ENCODE data around the gene SMG1.
A peak's percentile ranks its signal among the peaks of the same experiment; 100 is the strongest.
"Not testable (repeated sequence)": the region's sequence is repeated elsewhere in the genome, so short reads cannot be mapped to it uniquely, and the experiment has no call there.

The SMG1 gene

GRCh38 chr16:18759598-18760520, 166.3 kb downstream of the SMG1 start:
- H3K4me3 ChIP-seq (ENCODE audit: low read length); DNase-seq (ENCODE audit: low read depth): not testable (repeated sequence)
- peak; percentile 51 for TF ChIP-seq CTCF (IDR thresholded peaks at IDR 0.05; ENCODE audit: insufficient read depth, low read depth, low read length, missing control alignments)

GRCh38 chr16:18757960-18758660, 168.1 kb downstream of the SMG1 start:
- DNase-seq (ENCODE audit: low read depth); H3K4me3 ChIP-seq (ENCODE audit: low read length): not testable (repeated sequence)

- DNase-seq (ENCODE audit: low read depth); H3K4me3 ChIP-seq (ENCODE audit: low read length): not testable (repeated sequence)
Measured at GRCh38 chr16:18756639-18757038, 169.6 kb downstream of the SMG1 start.

Data from epithelial cell of esophagus (primary cell).